HEK293 (cell line): Measurements from ENCODE around the gene FRMD5.

ENCODE experiments used
- CTCF ChIP-seq: fragments of 450-650 bp; formaldehyde crosslinking; IDR thresholded peaks from 2 replicates; pipeline ENCODE4 v1.5.1; 2016; ENCODE audit warnings: missing biosample characterization, missing genetic modification characterization
- PRDM10 ChIP-seq: fragments of 450-650 bp; formaldehyde crosslinking; IDR thresholded peaks from 2 replicates; pipeline ENCODE4 v1.5.1; 2016; ENCODE audit warnings: missing biosample characterization, missing genetic modification characterization
- SP2 ChIP-seq: fragments of 450-650 bp; formaldehyde crosslinking; IDR thresholded peaks from 2 replicates; pipeline ENCODE4 v1.5.1; 2016; ENCODE audit warnings: missing biosample characterization, missing genetic modification characterization
- ZFP41 ChIP-seq: fragments of 450-650 bp; formaldehyde crosslinking; IDR thresholded peaks from 2 replicates; pipeline ENCODE4 v1.5.1; 2016; ENCODE audit warnings: missing biosample characterization, missing genetic modification characterization, borderline replicate concordance
- ZNF114 ChIP-seq: fragments of 450-650 bp; formaldehyde crosslinking; IDR thresholded peaks from 2 replicates; pipeline ENCODE4 v1.5.0; 2017; ENCODE audit warnings: missing biosample characterization, missing genetic modification characterization
- ZNF398 ChIP-seq: fragments of 450-650 bp; formaldehyde crosslinking; IDR thresholded peaks from 2 replicates; pipeline ENCODE4 v1.5.1; 2017; ENCODE audit warnings: missing biosample characterization, missing genetic modification characterization

- no peak for TF ChIP-seq CTCF (tag by site-specific recombination)
- no peak for TF ChIP-seq ZFP41 (tag by site-specific recombination)
- TF ChIP-seq SP2 (tag by site-specific recombination) = no peak
- no peak for TF ChIP-seq ZNF398 (tag by site-specific recombination)
- TF ChIP-seq ZNF114 = no peak
- no peak for TF ChIP-seq PRDM10 (tag by site-specific recombination)
These were observed 279.3 kb downstream of the FRMD5 start for GRCh38 chr15:43915631-43916325.
